Measurements from ENCODE around the gene MEGF9.

- TF ChIP-seq CTCF (conservative IDR thresholded peaks at IDR 0.05; ENCODE audit: low read depth, low read length): no peak
- no peak for TF ChIP-seq EZH2 (IDR thresholded peaks at IDR 0.05; ENCODE audit: borderline replicate concordance, low read depth, low read length, poor library complexity, severe bottlenecking)
Observed at GRCh38 chr9:120627073-120627472, 87.2 kb downstream of the MEGF9 start.
